ENCODE results near the gene KCNC2. TPM values are rescaled to one million over a fixed set of nuclear protein-coding genes. Genes with fewer than 3 reads are reported as not detected.

Gene KCNC2
- total RNA-seq, 1 donor from 2014 or later: not detected

DNA sequence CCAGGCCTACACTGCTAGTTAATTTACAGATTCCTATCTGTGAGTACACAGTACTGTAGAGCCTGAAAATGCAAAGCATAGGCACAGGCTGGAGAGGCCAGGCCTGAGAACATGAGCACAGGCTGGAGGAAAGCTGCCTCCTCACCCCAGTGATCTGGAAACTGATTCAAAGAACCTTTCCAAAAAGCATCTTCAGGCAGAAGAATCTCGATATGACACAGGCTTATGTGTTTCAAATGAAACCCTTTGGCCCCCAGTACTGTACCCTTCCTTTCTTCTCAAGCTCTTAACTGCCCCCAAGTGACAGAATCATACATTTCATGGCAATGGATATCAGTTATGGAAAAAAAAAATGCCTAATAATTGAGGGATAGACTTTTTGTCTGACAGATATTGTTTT, 122.0 kb downstream of the KCNC2 start:
- no peak for DNase-seq (ENCODE audit: low spot score in 2 of 2)
- no peaks in the 10 kb centered on the region for H3K9me3 ChIP-seq
- H3K4me1 ChIP-seq: no peaks in the 10 kb centered on the region
- no peak overlapping the region for H3K27ac ChIP-seq
- intact Hi-C loops (cut with DNase I): no loop called here
- H3K4me3 ChIP-seq: no peak overlapping the region
- H3K27me3 ChIP-seq: no peaks in the 10 kb centered on the region
- H3K36me3 ChIP-seq: no peaks in the 10 kb centered on the region
- TF ChIP-seq, protein P1, sequence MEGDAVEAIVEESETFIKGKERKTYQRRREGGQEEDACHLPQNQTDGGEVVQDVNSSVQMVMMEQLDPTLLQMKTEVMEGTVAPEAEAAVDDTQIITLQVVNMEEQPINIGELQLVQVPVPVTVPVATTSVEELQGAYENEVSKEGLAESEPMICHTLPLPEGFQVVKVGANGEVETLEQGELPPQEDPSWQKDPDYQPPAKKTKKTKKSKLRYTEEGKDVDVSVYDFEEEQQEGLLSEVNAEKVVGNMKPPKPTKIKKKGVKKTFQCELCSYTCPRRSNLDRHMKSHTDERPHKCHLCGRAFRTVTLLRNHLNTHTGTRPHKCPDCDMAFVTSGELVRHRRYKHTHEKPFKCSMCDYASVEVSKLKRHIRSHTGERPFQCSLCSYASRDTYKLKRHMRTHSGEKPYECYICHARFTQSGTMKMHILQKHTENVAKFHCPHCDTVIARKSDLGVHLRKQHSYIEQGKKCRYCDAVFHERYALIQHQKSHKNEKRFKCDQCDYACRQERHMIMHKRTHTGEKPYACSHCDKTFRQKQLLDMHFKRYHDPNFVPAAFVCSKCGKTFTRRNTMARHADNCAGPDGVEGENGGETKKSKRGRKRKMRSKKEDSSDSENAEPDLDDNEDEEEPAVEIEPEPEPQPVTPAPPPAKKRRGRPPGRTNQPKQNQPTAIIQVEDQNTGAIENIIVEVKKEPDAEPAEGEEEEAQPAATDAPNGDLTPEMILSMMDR (IDR thresholded peaks at IDR 0.05): no peak

- H3K4me3 ChIP-seq: no peak overlapping the region
- intact Hi-C loops (cut with DNase I): no loop called here
- H3K9me3 ChIP-seq: no peaks in the 10 kb centered on the region
- DNase-seq (ENCODE audit: low spot score in 2 of 2): no peak
- no peaks in the 10 kb centered on the region for H3K4me1 ChIP-seq
- no peaks in the 10 kb centered on the region for H3K36me3 ChIP-seq
- H3K27ac ChIP-seq: no peak overlapping the region
- no peaks in the 10 kb centered on the region for H3K27me3 ChIP-seq
- TF ChIP-seq, protein P1 (IDR thresholded peaks at IDR 0.05): no peak
Observed at GRCh38 chr12:75086091-75087038, 123.3 kb downstream of the KCNC2 start.

DNA sequence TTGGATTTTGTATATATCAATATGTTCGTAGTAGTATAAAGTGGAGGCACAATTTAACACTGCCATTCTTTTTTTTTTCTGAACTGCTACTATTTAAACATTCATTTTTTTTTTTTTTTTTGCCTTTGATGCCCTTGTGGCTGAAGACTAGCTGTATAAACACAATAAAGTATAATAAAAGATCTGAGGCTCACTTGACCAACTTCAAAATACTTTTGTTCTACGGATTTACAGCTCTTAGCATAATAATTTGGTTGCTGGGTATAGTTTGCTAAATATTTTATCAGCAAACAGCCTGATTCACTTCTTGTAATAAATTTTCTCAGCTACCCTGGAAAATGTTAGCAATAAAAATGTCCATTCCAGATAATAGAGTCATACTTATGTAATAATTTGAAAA, 128.3 kb downstream of the KCNC2 start:
- intact Hi-C loops (cut with DNase I): no loop called here
- TF ChIP-seq, protein P1 (IDR thresholded peaks at IDR 0.05): no peak

GRCh38 chr12:75080582-75080981, 129.1 kb downstream of the KCNC2 start:
- Histone ChIP-seq H3K36me3 (no peaks in the 10 kb centered on the region), H3K27me3 (no peaks in the 10 kb centered on the region), H3K4me3 (no peak overlapping the region), H3K4me1 (no peaks in the 10 kb centered on the region), H3K27ac (no peak overlapping the region), H3K9me3 (no peaks in the 10 kb centered on the region)
- TF ChIP-seq, protein P1 (IDR thresholded peaks at IDR 0.05): no peak
- intact Hi-C loops (cut with DNase I): no loop called here
- no peak for DNase-seq (ENCODE audit: low spot score in 2 of 2)

More for the DNA sequence above, 128.3 kb downstream of the KCNC2 start:
- Histone ChIP-seq H3K4me3 (no peak overlapping the region), H3K36me3 (no peaks in the 10 kb centered on the region), H3K4me1 (no peaks in the 10 kb centered on the region), H3K27me3 (no peaks in the 10 kb centered on the region), H3K27ac (no peak overlapping the region), H3K9me3 (no peaks in the 10 kb centered on the region)
- DNase-seq (ENCODE audit: low spot score in 2 of 2): no peak

DNA sequence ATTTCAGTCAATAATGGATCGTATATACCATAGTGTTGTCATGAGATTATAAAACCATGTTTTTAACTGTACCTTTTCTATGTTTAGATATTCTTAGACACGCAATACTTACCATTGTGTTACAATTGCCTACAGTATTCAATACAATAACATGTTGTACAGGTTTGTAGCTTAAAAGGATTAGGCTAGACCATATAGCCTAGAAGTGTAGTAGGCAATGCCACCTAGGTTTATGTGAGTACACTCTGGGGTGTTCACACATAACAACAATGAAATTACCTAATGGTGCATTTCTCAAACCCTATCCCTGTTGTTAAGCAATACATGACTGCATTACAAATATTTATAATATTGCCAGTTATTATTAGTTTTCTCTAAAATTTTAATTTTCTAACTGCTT, 144.2 kb downstream of the KCNC2 start:
- DNase-seq (ENCODE audit: low spot score in 2 of 2): no peak
- Histone ChIP-seq H3K36me3 (no peaks in the 10 kb centered on the region), H3K27me3 (no peaks in the 10 kb centered on the region), H3K4me3 (no peak overlapping the region), H3K4me1 (no peaks in the 10 kb centered on the region), H3K27ac (no peak overlapping the region), H3K9me3 (no peaks in the 10 kb centered on the region)
- intact Hi-C loops (cut with DNase I): no loop called here
- TF ChIP-seq, protein P1 (IDR thresholded peaks at IDR 0.05): no peak

Data from ascending aorta (tissue), 2 donors.